HG03064 (cell line): ENCODE data around the gene PIGS.
"Not testable (repeated sequence)": the region's sequence is repeated elsewhere in the genome, so short reads cannot be mapped to it uniquely, and the experiment has no call there.

Experiments
- ATAC-seq: cut with Tn5 transposase; IDR thresholded peaks from one replicate; pipeline ENCODE4 v1.9.1; 2021; ENCODE audit warnings: low read depth; ENCODE audit not compliant: unreplicated experiment

PIGS gene

DNA sequence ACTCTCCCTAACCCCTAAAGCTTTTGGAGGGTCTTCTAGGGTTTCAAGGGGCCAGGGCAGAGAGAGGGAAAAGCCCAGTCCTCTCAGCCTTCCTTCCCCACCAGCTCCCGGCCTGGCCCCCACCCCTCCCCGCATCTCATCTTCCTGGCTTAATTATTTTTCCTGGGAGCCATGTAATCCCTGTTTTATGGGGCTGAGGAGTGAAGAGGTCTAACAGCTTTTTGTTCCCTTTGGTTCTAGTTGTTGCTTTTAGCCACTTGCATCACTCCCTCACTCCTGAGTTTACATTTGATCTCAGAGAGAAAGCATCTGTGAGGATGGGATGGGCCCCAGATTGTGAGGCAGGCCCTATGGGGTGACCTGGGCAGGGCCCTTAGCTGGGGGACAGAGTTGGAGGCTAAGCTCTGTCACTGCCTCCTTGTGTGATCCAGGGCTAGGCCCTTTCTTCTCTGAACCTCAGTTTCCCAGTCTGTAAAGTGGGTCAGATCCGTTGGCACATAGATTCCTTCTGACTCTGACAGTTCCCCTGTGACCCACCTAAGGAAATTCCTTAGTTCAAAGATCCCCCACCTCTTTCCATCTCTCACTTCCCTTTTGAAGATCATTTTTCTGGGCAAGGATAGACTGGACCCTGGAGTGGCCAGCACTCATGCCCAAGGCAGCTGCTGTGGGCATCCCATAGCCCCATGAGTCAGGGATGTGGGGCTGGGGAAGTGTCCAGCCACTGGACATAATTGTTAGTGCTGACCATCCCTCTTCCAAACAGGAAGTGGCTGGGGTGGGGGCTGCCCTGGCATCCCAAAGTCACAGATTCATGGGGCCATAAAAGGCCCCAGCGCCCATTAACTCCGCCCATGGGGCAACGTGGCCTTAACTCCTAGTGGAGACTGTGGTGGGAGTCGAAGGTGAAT, 39.0 kb downstream of the PIGS start:
- ATAC-seq: no peak

DNA sequence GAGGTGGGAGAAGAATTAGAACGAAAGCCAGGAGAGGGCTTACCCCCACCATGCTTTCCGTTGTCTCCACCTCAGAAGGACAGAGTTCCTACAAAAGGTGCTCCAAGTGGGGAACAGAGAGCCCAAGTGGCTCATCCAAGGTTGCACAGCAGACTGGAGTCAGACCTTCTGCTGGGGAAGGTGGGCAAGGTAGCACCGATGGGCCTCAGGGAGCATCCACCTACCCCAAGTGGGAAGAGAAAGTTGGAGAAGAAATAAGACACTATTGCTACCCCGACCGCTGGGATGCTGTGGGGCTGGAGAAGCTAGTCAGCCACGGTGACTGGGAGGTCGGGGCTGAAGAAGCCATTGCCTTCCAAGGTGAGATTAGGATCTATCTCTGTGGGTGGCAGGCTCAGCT, 40.4 kb downstream of the PIGS start:
- no peak for ATAC-seq

GRCh38 chr17:28530250-28530649, 41.1 kb downstream of the PIGS start:
- ATAC-seq: no peak

- ATAC-seq: no peak
These were observed 42.3 kb downstream of the PIGS start for GRCh38 chr17:28529013-28529400.

DNA sequence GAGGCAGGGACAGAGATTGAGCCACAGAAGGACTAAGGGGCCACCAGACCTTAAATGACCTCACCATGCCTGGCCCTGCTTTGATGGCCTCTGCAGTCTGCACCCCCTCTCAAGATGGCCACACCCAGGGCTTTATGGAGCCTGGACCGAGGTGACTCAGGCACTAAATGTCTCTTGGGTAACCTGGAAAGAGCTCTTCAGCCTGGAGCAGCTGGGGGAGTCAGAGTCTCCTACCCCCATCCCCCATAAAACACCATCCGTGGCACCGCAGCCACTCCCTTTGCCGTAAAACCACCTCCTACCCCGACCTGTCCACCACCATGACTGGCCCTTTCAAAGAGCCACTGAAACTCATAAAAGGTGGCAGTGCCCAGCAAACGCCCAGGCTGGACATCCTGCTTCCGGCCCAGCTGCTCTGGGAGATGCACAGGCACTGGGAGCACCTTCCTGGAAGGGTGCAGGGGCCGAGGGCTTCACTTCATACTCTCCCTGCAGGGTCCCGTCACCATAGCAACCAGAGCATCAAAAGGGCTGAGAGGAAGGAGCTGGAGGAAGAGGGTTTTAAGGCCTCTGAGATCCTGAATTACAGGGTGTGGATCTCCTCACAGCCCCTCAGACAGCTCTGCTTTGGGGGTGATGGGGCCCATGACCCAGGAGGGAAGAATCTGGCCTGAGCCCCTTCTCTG, 42.9 kb downstream of the PIGS start:
- ATAC-seq: no peak

GRCh38 chr17:28527859-28528258, 43.5 kb downstream of the PIGS start:
- no peak for ATAC-seq

DNA sequence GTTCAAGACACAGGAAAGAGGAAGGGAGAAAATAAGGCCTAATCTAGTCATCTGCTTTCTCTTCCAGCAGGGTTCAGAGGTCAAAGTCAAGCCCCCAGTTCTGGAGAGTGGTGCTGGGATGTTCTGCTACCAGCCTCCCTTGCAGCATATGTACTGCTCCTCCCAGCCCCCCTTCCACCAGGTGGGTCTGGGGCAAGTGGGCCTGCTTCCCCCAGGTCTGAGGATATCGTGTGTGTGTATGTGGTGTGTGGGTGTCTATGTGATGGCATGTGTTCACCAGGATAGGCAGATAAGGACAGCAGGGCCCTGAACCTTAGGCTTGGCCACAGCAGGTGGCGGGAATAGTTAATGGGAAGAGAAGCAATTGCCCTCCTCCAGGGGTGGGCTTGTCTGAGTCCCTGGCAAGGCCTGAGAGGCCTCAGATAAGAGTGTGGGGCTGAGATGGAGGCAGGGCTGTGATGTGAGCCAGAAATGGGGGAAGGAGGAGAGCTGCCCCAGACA, 44.1 kb downstream of the PIGS start:
- ATAC-seq: no peak

DNA sequence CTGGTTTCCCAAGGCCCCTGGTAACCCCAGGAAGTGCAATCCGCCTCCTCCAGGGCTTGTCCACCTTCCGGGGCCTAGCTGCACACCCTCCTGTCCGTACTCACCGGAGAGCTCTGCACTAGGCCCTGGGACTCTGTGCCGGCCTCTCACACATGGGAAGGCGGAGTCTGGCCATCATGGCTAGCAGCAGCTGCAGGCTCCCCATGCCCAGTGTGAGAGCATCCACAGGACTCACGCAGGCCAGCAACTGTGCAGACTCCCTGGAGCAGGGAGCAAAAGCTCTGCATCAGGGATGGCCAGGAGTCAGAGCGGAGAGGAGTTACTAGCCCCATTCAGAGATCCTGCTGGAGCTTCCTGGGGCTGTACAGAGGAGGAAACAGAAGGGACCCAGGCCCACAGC, 44.9 kb downstream of the PIGS start:
- ATAC-seq: no peak

DNA sequence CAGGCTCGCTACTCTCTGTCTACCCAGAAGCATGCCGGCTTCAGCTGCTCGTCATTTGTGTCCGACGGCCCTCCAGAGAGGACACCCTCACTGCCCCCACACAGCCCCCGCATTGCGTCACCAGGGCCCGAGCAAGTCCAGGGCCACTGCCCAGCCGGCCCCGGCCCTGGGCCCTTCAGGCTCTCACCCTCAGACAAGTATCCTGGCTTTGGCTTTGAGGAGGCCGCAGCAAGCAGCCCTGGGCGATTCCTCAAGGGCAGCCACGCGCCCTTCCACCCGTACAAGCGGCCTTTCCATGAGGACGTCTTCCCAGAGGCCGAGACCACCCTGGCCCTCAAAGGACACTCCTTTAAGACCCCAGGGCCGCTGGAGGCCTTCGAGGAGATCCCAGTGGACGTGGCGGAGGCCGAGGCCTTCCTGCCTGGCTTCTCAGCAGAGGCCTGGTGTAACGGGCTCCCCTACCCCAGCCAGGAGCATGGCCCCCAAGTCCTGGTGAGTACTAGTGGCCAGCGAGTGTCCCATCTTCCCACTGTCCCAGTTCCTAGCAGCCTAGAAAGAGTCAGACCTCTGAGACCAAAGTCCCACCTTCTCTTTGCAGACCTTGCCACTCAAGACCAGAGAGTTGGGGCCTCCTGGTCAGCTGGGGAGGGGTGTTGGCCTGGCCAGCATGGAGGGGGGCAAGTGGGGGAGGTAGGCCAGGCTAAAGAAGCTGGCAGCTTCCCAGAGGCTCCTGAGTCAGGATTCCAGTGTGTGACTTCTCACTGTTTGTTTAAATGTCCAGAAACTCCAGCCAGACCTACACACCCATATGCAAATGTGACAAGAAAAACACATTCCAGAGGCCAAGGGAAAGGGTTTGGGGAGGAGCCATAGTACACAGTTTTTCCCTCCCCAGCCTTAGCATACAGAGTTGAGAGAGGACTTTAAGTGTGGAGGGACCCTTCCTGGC, 46.6 kb downstream of the PIGS start:
- no peak for ATAC-seq

DNA sequence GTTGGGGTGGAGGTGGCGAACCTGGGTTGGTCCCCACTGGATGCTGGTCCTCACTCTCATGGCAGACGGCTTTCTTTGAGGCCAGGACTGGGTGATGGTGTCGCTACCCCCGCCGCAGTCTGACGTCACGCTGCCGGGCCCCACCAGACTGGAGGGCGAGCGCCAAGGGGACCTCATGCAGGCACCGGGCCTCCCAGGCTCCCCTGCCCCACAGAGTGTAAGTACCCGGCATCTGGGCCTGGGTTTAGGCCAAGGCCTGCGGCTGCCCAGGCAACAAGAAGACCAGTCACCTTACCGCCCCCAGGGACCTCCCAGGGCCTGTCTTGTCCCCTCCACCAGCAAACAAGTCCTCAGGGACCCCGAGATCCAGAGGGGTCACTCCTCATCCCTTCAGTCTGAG, 47.4 kb downstream of the PIGS start:
- no peak for ATAC-seq

DNA sequence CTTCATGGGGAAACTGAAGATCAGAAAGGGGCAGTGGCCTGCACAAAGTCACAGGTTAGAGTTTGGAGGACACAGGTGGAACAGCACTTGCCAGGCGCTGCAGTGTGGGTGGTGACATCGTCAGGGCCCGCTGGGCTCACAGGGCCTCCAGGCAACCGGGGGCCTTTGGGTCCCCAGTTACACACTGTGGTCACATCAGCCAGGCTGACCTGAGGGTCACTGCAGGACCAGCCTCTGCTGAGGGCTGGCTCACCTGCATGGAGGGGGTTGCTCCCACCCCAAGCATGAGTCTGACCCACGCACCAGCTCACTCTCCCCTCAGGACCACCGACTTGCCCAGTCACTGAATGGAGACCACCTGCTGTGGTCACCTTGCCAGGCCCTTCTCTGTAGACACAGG, 48.1 kb downstream of the PIGS start:
- ATAC-seq: no peak

- ATAC-seq: not testable (repeated sequence)
These were observed 49.0 kb downstream of the PIGS start for GRCh38 chr17:28522281-28522680.

DNA sequence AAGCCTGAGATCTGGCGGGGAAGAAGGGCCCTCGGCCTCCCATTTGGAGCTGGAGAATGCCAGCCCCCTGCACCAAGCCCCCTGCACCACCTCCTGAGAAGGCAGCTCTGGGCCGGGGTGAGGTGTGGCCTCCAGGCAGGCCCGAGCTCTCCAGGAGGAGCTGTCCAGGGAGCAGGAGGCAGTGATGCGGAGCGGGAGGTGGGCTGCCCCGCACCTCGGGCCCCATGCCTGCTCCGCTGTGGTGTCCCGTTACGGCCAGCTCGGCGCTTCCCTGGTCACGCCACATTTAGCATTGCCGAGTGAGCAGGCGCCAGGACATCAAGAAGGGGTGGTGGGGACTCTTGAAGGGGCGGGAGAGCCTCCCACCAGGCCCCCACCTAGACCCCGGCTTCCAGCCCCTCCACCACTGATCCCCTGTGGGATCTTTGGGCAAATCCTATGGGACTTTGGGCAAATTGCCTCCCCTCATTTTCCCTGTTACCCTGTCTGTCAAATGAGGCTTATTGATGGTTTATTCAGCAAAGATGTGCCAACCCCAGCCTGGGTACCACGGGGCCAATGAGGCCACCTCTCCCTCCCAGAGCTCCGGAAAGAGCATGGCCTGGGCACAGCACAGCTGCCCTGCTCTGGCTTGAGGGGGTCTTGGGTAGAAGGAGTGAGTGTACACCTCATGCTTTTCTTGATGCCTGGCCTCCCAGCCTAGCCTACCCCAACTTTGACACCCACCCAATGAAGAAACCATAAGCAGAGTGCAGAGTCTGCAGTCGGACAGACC, 49.8 kb downstream of the PIGS start:
- ATAC-seq: no peak

GRCh38 chr17:28520687-28521086, 50.6 kb downstream of the PIGS start:
- ATAC-seq: no peak

DNA sequence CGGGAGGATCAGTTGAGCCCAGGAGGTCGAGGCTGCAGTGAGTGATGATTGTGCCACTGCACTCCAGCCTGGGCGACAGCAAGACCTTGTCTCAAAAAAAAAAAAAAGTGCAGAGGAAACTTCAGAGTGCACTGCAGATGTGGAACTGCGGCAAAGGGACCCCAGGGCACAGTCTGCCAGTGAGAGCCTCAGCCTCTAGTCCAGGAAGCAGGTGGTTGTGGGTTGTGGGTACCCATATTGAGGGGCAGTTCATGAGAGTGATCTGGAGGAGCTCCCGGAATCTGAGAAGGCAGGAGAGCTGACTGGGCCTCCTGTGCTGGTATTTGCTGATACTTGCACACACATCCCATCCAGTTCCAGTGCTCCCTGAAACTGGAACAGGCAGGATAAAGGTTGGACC, 52.1 kb downstream of the PIGS start:
- ATAC-seq: no peak

DNA sequence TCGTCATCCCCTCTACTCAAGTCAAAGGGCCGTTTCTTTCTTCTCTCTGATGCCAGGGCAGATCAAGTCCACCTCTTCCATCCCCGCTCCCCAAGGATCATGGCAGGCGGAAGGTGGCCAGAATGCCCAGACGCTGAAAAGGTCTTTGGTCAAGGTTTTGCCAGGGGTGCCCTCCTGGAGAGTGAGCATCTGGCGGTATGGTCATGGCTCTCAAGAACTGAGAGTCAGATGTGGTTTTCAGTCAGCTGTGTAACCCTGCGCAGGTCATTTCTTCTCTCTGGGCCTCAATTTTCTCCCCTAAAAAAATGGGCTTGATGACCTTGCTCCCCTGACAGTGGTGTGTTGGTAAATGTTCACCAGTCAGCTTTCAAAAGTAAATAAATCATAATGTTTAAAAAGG, 52.7 kb downstream of the PIGS start:
- no peak for ATAC-seq

GRCh38 chr17:28518132-28518531, 53.2 kb downstream of the PIGS start:
- no peak for ATAC-seq

DNA sequence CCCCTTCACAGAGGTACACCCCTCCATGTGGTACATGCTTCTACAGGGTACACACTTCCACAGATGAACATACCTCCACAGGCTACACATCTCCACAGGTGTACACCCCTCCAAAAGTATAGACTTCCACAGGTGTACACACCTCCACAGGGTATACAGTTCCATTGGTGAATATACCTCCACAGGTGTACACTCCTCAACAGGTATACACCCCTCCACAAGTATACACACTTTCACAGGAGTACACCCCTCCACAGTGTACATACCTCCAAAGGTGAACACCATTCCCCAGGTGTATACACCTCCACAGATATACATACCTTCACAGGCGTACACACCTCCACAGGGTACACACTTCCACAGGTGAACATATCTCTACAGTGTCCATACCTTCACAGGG, 55.8 kb downstream of the PIGS start:
- no peak for ATAC-seq

- ATAC-seq: no peak
These were observed 56.7 kb downstream of the PIGS start for GRCh38 chr17:28514561-28515002.

- ATAC-seq: no peak
These were observed 57.8 kb downstream of the PIGS start for GRCh38 chr17:28513476-28513875.
